CD4-positive, alpha-beta T cell (primary cell): Measurements from ENCODE around the gene BLM. TPM values are rescaled to one million over a fixed set of nuclear protein-coding genes. Genes with fewer than 3 reads are reported as not detected.

Source experiments
- ATAC-seq: fragments of 200-7000 bp; cut with Tn5 transposase; one replicate; pipeline ENCODE4 v1.10.0; 2022; ENCODE audit warnings: mild to moderate bottlenecking; ENCODE audit not compliant: poor library complexity
- CTCF ChIA-PET: fragments of 350-600 bp; sonication (Branson Sonifier 250); formaldehyde crosslinking; loops from one replicate; lab custom pipeline; 2021; ENCODE audit warnings: antibody characterized with exemption, inconsistent platforms; lab: Charles Lee
- POLR2A ChIA-PET: fragments of 350-600 bp; sonication (Branson Sonifier 250); formaldehyde crosslinking; loops from one replicate; lab custom pipeline; 2021; ENCODE audit warnings: antibody characterized with exemption, inconsistent platforms; lab: Charles Lee
- DNase-seq, 14 experiments: peaks; one replicate each; pipeline ENCODE4 v3.0.0-alpha.2; 2013 to 2020; ENCODE audit warnings: mixed read lengths in 2 of 14
- H3K27ac ChIP-seq, 2 donors: one replicate each; pipeline versions ENCODE4 v1.5.1 to v1.7.0; 2013; ENCODE audit warnings: low read length in 2 of 2, low read depth in 1 of 2, mild to moderate bottlenecking in 1 of 2
- H3K27me3 ChIP-seq, 2 experiments: 1 replicate in 1 of 2; 2 replicates in 1 of 2; pipeline versions ENCODE4 v1.6.1 to v1.7.0; 2013; ENCODE audit warnings: low read length in 2 of 2, control low read depth in 1 of 2, mild to moderate bottlenecking in 1 of 2, moderate library complexity in 1 of 2; ENCODE audit not compliant: insufficient read depth in 2 of 2, control insufficient read depth in 1 of 2
- H3K36me3 ChIP-seq: one replicate; pipeline ENCODE4 v1.6.1; 2013; ENCODE audit warnings: low read length, control low read depth; ENCODE audit not compliant: insufficient read depth
- H3K4me1 ChIP-seq: one replicate; pipeline ENCODE4 v1.6.1; 2013; ENCODE audit warnings: low read length, control low read depth; ENCODE audit not compliant: insufficient read depth
- H3K4me3 ChIP-seq: one replicate; pipeline ENCODE4 v1.5.1; 2013; ENCODE audit warnings: mild to moderate bottlenecking, low read length, moderate library complexity
- H3K9me3 ChIP-seq, 2 experiments: 1 replicate in 1 of 2; 2 replicates in 1 of 2; pipeline versions ENCODE4 v1.6.1 to v1.7.0; 2013; ENCODE audit warnings: low read length in 2 of 2, mild to moderate bottlenecking in 2 of 2, control low read depth in 1 of 2, moderate library complexity in 1 of 2; ENCODE audit not compliant: control insufficient read depth in 1 of 2, insufficient read depth in 1 of 2
- H3K27ac Mint-ChIP-seq: one replicate; pipeline ENCODE4 v1.8.0; 2020; ENCODE audit warnings: mixed read lengths
- H3K27me3 Mint-ChIP-seq: one replicate; pipeline ENCODE4 v1.8.0; 2021; ENCODE audit warnings: mixed read lengths
- H3K36me3 Mint-ChIP-seq: one replicate; pipeline ENCODE4 v1.8.0; 2021; ENCODE audit warnings: low read depth, mixed read lengths
- H3K4me1 Mint-ChIP-seq: one replicate; pipeline ENCODE4 v1.8.0; 2021; ENCODE audit warnings: low read depth, mixed read lengths
- H3K4me3 Mint-ChIP-seq: one replicate; pipeline ENCODE4 v1.8.0; 2020; ENCODE audit warnings: mild to moderate bottlenecking, mixed read lengths
- H3K9me3 Mint-ChIP-seq: one replicate; pipeline ENCODE4 v1.8.0; 2020; ENCODE audit warnings: mixed read lengths
- intact Hi-C, 2 experiments: fragments of 100-400 bp; cut with DNase I in 1 of 2; cut with micrococcal nuclease in 1 of 2; formaldehyde crosslinking; loops; one replicate each; pipeline versions ENCODE4 v1.15.1 to v1.9.0; 2023 to 2025; cut with DNase I, micrococcal nuclease
- total RNA-seq, 174 experiments: library from RNA in 2 of 174; stranded (reverse) in 2 of 174; gene quantifications; one replicate each; pipeline ENCODE4 v1.2.3 and lab custom pipeline; 2021 to 2026
- TF ChIP-seq, protein P1 (sequence below): fragments of 200-600 bp; IDR thresholded peaks from one replicate; pipeline ENCODE4 v1.8.0; 2022; ENCODE audit warnings: antibody characterized with exemption, mild to moderate bottlenecking

BLM gene
- total RNA-seq, 2 experiments from 2014 or later, result 1.6 to 1.8 TPM

DNA sequence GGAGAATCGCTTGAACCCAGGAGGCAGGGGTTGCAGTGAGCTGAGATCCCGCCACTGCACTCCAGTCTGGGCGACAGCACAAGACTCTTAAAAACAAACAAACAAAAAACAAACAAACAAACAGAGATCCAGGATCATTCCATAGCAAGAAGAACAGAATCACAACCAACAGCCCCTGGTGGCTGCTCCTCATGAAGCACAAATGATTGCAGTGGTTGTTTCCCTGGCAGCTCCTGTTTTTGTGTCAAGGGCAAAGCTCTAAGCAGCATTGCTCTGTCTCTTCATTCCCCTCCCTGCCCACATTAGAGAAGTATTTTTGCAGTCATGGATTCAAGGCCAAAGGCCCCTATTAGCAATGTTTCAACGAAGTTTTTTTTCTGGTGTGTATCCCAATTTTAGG lies 25.8 kb upstream of the BLM start:
- H3K9me3 Mint-ChIP-seq, result no peaks in the 10 kb centered on the region
- H3K4me1 ChIP-seq, result peaks cover 8% of the 10 kb centered on the region
- H3K36me3 Mint-ChIP-seq, result no peaks in the 10 kb centered on the region
- no peak overlapping the region for H3K4me3 Mint-ChIP-seq
- H3K27ac Mint-ChIP-seq, result no peak overlapping the region
- CTCF ChIA-PET, result interaction anchor here (2.1 kb wide), 1 partner anchor 44 kb away, joined by 6 read pairs; no protein-coding TSS in a partner anchor
- no peaks in the 10 kb centered on the region for H3K36me3 ChIP-seq
- POLR2A ChIA-PET, result no interaction called here
- H3K27me3 ChIP-seq, result no peaks in the 10 kb centered on the region
- no peak for ATAC-seq
- TF ChIP-seq, protein P1, sequence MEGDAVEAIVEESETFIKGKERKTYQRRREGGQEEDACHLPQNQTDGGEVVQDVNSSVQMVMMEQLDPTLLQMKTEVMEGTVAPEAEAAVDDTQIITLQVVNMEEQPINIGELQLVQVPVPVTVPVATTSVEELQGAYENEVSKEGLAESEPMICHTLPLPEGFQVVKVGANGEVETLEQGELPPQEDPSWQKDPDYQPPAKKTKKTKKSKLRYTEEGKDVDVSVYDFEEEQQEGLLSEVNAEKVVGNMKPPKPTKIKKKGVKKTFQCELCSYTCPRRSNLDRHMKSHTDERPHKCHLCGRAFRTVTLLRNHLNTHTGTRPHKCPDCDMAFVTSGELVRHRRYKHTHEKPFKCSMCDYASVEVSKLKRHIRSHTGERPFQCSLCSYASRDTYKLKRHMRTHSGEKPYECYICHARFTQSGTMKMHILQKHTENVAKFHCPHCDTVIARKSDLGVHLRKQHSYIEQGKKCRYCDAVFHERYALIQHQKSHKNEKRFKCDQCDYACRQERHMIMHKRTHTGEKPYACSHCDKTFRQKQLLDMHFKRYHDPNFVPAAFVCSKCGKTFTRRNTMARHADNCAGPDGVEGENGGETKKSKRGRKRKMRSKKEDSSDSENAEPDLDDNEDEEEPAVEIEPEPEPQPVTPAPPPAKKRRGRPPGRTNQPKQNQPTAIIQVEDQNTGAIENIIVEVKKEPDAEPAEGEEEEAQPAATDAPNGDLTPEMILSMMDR, result no peak
- H3K27me3 Mint-ChIP-seq, result no peaks in the 10 kb centered on the region
- intact Hi-C loops, result loop anchor here in 1 of 2 experiments (5.0 kb wide), 1 partner anchor 369 kb away; no protein-coding TSS in a partner anchor
- H3K9me3 ChIP-seq, result no peaks in the 10 kb centered on the region
- peaks cover 26% of the 10 kb centered on the region for H3K4me1 Mint-ChIP-seq
- no peak overlapping the region for H3K27ac ChIP-seq
- no peak for DNase-seq
- H3K4me3 ChIP-seq, result no peak overlapping the region

DNA sequence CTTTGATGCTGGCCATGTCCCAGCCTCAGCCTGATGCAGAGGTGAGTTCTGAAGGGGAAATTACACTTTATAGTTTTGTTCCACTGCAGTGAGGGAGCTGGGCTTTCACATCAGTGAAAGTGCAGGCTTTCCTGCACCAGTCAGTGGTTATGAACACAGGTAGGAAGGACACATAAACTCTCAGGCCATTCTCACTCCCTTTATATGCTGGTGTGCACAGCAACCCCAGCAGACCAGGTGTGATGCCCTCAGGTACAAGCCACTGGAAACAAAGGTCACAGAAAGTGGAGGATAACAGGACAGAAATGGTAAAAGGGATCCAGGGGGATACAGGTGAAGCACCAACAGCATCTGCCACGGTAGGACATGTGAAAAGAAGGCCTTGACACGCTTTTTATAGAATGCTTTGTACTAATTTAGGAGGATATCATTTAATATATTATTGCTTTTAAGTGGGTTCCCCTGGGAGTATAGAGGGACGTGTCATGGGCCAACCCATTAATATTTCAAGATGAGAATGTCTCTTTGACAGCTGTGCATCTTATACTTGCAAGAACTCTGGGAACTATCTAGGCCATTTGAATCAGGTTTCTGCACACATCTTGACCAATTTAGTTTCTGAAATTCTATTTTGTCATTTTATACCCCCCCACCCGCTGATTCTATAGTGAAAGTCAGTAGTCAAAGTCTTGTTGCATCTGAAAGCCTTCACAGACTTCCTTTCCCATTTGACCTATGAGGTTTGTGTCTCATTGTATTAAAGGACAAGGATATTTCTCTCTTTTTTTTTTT lies 25.0 kb upstream of the BLM start:
- H3K4me1 ChIP-seq, result peaks cover 2% of the 10 kb centered on the region
- peaks cover 18% of the 10 kb centered on the region for H3K4me1 Mint-ChIP-seq
- no peak overlapping the region for H3K4me3 Mint-ChIP-seq
- H3K4me3 ChIP-seq, result no peak overlapping the region
- H3K36me3 Mint-ChIP-seq, result no peaks in the 10 kb centered on the region
- H3K9me3 ChIP-seq, result no peaks in the 10 kb centered on the region
- ATAC-seq (no peak), DNase-seq (no peak)
- intact Hi-C loops, result loop anchor here in 1 of 2 experiments (5.0 kb wide), 1 partner anchor 370 kb away; no protein-coding TSS in a partner anchor
- H3K36me3 ChIP-seq, result no peaks in the 10 kb centered on the region
- CTCF ChIA-PET, result interaction anchor here (2.1 kb wide), 1 partner anchor 44 kb away, joined by 6 read pairs; no protein-coding TSS in a partner anchor
- H3K27ac ChIP-seq, result no peak overlapping the region
- no peaks in the 10 kb centered on the region for H3K27me3 ChIP-seq
- TF ChIP-seq, protein P1, result no peak
- no peak overlapping the region for H3K27ac Mint-ChIP-seq
- H3K27me3 Mint-ChIP-seq, result no peaks in the 10 kb centered on the region
- POLR2A ChIA-PET, result no interaction called here
- H3K9me3 Mint-ChIP-seq, result no peaks in the 10 kb centered on the region

DNA sequence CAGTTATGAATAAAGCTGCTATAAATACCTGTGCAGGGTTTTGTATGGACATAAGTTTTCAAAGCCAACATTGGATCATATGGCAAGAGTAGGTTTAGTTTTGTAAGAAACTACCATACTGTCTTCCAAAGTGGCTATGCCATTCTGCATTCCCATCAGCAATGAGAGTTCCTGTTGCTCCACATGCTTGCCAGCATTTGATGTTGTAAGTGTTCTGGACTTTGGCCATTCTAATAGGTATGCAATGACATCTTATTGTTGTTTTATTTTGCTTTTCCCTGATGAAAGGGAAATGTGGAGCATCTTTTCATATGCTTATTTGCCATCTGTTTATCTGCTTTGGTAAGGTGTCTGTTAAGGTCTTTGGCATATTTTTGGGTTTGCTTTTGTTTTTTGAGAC lies 22.2 kb upstream of the BLM start:
- Mint-ChIP-seq H3K9me3 (no peaks in the 10 kb centered on the region), H3K27me3 (no peaks in the 10 kb centered on the region), H3K4me1 (peaks cover 5% of the 10 kb centered on the region), H3K27ac (no peak overlapping the region), H3K4me3 (no peak overlapping the region), H3K36me3 (no peaks in the 10 kb centered on the region)
- TF ChIP-seq, protein P1, result no peak
- Histone ChIP-seq H3K4me1 (peaks cover 2% of the 10 kb centered on the region), H3K36me3 (no peaks in the 10 kb centered on the region), H3K27ac (no peak overlapping the region), H3K9me3 (no peaks in the 10 kb centered on the region), H3K27me3 (no peaks in the 10 kb centered on the region), H3K4me3 (no peak overlapping the region)
- POLR2A ChIA-PET, result no interaction called here
- ATAC-seq (no peak), DNase-seq (no peak)
- intact Hi-C loops, result loop anchor here in 1 of 2 experiments (5.0 kb wide), 1 partner anchor 373 kb away; no protein-coding TSS in a partner anchor
- CTCF ChIA-PET, result no interaction called here
